GM12878 (cell line): Measurements from ENCODE around the gene PDIK1L. TPM values are rescaled to one million over a fixed set of nuclear protein-coding genes. Genes with fewer than 3 reads are reported as not detected.

ENCODE experiments used
- ATAC-seq: fragments of 200-7000 bp; cut with Tn5 transposase; 3 replicates; pipeline ENCODE4 v1.9.1; 2020; ENCODE audit warnings: mild to moderate bottlenecking, moderate library complexity
- BruUV-seq: library from RNA; stranded (reverse); fragments of 400-500 nt; replicated peaks from 2 replicates; lab custom pipeline; 2021; lab: Mats Ljungman, UMichigan
- CTCF ChIA-PET: fragments of 300-600 bp; sonication (Branson Sonifier 250); formaldehyde crosslinking; extraction: SDS; loops from one replicate; lab custom pipeline; 2021; ENCODE audit warnings: inconsistent platforms; lab: Yijun Ruan, JAX
- POLR2A ChIA-PET: fragments of 350-600 bp; formaldehyde crosslinking; extraction: SDS; loops from one replicate; lab custom pipeline; 2021; ENCODE audit warnings: inconsistent platforms; lab: Charles Lee
- RAD21 ChIA-PET: fragments of 300-600 bp; sonication (Branson Sonifier 250); formaldehyde crosslinking; loops from one replicate; lab custom pipeline; 2023; ENCODE audit warnings: antibody characterized with exemption; ENCODE audit not compliant: unreplicated experiment; lab: Charles Lee
- SMC1A ChIA-PET: fragments of 300-600 bp; sonication (Branson Sonifier 250); formaldehyde crosslinking; loops from one replicate; lab custom pipeline; 2023; ENCODE audit not compliant: unreplicated experiment, uncharacterized antibody; lab: Charles Lee
- DNase-seq: peaks from one replicate; pipeline ENCODE4 v3.0.0-alpha.2; 2011; ENCODE audit warnings: low read depth, low spot score
- FAIRE-seq: peaks from 3 replicates; lab custom pipeline; 2011; peaks lifted over from hg19 to GRCh38; lab: Jason Lieb, UNC
- H2AFZ ChIP-seq: 2 replicates; pipeline ENCODE4 v1.6.0; 2011; ENCODE audit warnings: low read depth, low read length, control low read depth; ENCODE audit not compliant: control insufficient read depth
- H3K27ac ChIP-seq: 2 replicates; pipeline ENCODE4 v1.5.1; 2011; ENCODE audit warnings: control low read depth; ENCODE audit not compliant: control insufficient read depth, insufficient read depth
- H3K27me3 ChIP-seq, 2 experiments: replicated peaks in 1 of 2; 2 replicates each; pipeline versions ENCODE4 v1.6.0 to v1.6.1; 2011; ENCODE audit warnings: low read length in 1 of 2; ENCODE audit not compliant: control insufficient read depth in 2 of 2, insufficient read depth in 2 of 2
- H3K36me3 ChIP-seq, 2 experiments: 2 replicates each; pipeline ENCODE4 v1.5.1; 2011; ENCODE audit warnings: low read length in 1 of 2; ENCODE audit not compliant: control insufficient read depth in 2 of 2, insufficient read depth in 2 of 2
- H3K4me1 ChIP-seq: 2 replicates; pipeline ENCODE4 v1.6.1; 2011; ENCODE audit warnings: mild to moderate bottlenecking, low read length, moderate library complexity, mixed read lengths; ENCODE audit not compliant: control insufficient read depth, insufficient read depth
- H3K4me2 ChIP-seq: 2 replicates; pipeline ENCODE4 v1.6.0; 2011; ENCODE audit warnings: control low read depth; ENCODE audit not compliant: control insufficient read depth, insufficient read depth
- H3K4me3 ChIP-seq: fragments of 200-600 bp; sonication (generic); 2 replicates; pipeline ENCODE4 v1.5.1; 2016
- H3K79me2 ChIP-seq: 2 replicates; pipeline ENCODE4 v1.6.0; 2011; ENCODE audit warnings: low read length; ENCODE audit not compliant: control insufficient read depth, insufficient read depth
- H3K9ac ChIP-seq: 2 replicates; pipeline ENCODE4 v1.8.0; 2011; ENCODE audit warnings: low read length, control low read depth, mixed read lengths; ENCODE audit not compliant: control insufficient read depth, insufficient read depth
- H3K9me3 ChIP-seq: replicated peaks from 3 replicates; pipeline ENCODE4 v1.5.1; 2011; ENCODE audit warnings: mild to moderate bottlenecking, low read length; ENCODE audit not compliant: control insufficient read depth, insufficient read depth
- H4K20me1 ChIP-seq: 2 replicates; pipeline ENCODE4 v1.6.0; 2011; ENCODE audit not compliant: control insufficient read depth, insufficient read depth
- CEBPZ ChIP-seq: fragments of 150-350 bp; IDR thresholded peaks from 2 replicates; pipeline ENCODE4 v1.6.1; 2016; ENCODE audit warnings: low read depth, low read length
- HDAC2 ChIP-seq: fragments of 200-600 bp; sonication (generic); IDR thresholded peaks from 2 replicates; pipeline ENCODE4 v1.6.1; 2017
- NFXL1 ChIP-seq: fragments of 450-650 bp; IDR thresholded peaks from 2 replicates; pipeline ENCODE4 v1.6.1; 2017; ENCODE audit warnings: antibody characterized with exemption, mild to moderate bottlenecking, borderline replicate concordance
- NRF1 ChIP-seq: conservative IDR thresholded peaks from 2 replicates; pipeline ENCODE4 v1.6.1; 2011; ENCODE audit warnings: mild to moderate bottlenecking, low read depth, low read length, improper control_type of control experiment
- POLR2AphosphoS2 ChIP-seq: IDR thresholded peaks from 2 replicates; pipeline ENCODE4 v1.6.1; 2011; ENCODE audit warnings: low read depth, mild to moderate bottlenecking, low read length, improper control_type of control experiment, moderate library complexity
- SPI1 ChIP-seq: IDR thresholded peaks from 2 replicates; pipeline ENCODE4 v1.6.1; 2011; ENCODE audit warnings: low read depth, mild to moderate bottlenecking, low read length, moderate library complexity, borderline replicate concordance; ENCODE audit not compliant: insufficient read depth
- TCF7 ChIP-seq: IDR thresholded peaks from 2 replicates; pipeline ENCODE4 v1.6.1; 2014; ENCODE audit warnings: antibody characterized with exemption, borderline replicate concordance
- WGBS: methylation state at CpG from one replicate; pipeline ENCODE4 v1.1.6; 2016; ENCODE audit warnings: low lambda C conversion rate; ENCODE audit not compliant: insufficient replicate concordance, insufficient coverage; ENCODE audit errors: missing lambda C conversion rate; 5-methylcytosine and 5-hydroxymethylcytosine counted together
- in situ Hi-C: fragments of 300-500 bp; cut with MboI; formaldehyde crosslinking; loops from 9 replicates; pipeline ENCODE4 v1.14.3; 2018; ENCODE audit warnings: mixed read lengths
- intact Hi-C: fragments of 100-400 bp; cut with micrococcal nuclease; formaldehyde crosslinking; loops from one replicate; pipeline ENCODE4 v1.14.2; 2022; ENCODE audit not compliant: unreplicated experiment
- polyA plus RNA-seq, 11 experiments: library from polyadenylated mRNA; depleted of rRNA in 4 of 11; unstranded in 6 of 11; stranded (reverse) in 5 of 11; fragments of >200 nt; fragmentation: Nextera tagmentation in 4 of 11; fragmentation: Illumina TruSeq in 1 of 11; extraction: Ambion mirVana in 4 of 11; extraction: Trizol in 1 of 11; gene quantifications; 1 replicate in 1 of 11; 2 replicates in 10 of 11; pipeline versions ENCODE4 v1.2.1 to v1.2.3, GENCODE V29; 2011 to 2016; ENCODE audit warnings: inconsistent platforms in 2 of 11, missing spikeins in 2 of 11, low read depth in 1 of 11
- total RNA-seq, 4 experiments: library from RNA; depleted of rRNA in 3 of 4; stranded (reverse); fragments of >200 nt in 3 of 4; fragmentation: Illumina TruSeq in 1 of 4; extraction: Trizol in 1 of 4; gene quantifications; 2 replicates each; pipeline versions ENCODE4 v1.2.1 to v1.2.3, GENCODE V29; 2013 to 2021

PDIK1L gene
- total and polyA plus RNA-seq, 10 of the 15 experiments (the other 5 are each of a cell fraction or from before 2014, with no cell fraction given): 4.0 to 15.9 (median 10.5) TPM

GRCh38 chr1:26121854-26122773 lies 10.5 kb downstream of the PDIK1L start:
- H2AFZ ChIP-seq: no peak overlapping the region
- intact Hi-C loops (no loop called here), in situ Hi-C loops (no loop called here)
- peaks cover 0 to 6% of the 10 kb centered on the region in 2 experiments; a peak in 1 of 4 replicates for H3K36me3 ChIP-seq
- H3K9me3 ChIP-seq: no peaks in the 10 kb centered on the region
- H3K27ac ChIP-seq: no peak overlapping the region
- POLR2A ChIA-PET: no interaction called here
- no TSS peak for BruUV-seq
- RAD21 ChIA-PET: interaction anchor here (0.5 to 2.2 kb wide), 5 partner anchors 11 to 24 kb away, joined by 3 to 13 read pairs (median 5); partner anchors contain the start of gene PDIK1L
- CTCF ChIA-PET: interaction anchor here (0.7 to 8.3 kb wide), 11 partner anchors 15 to 295 kb away, joined by 3 to 92 read pairs (median 3); no protein-coding TSS in a partner anchor
- peaks cover 4% of the 10 kb centered on the region for H3K4me1 ChIP-seq
- no peaks in the 10 kb centered on the region for H4K20me1 ChIP-seq
- ATAC-seq: no peak
- no peak overlapping the region for H3K9ac ChIP-seq
- no peak for DNase-seq
- no peaks in the 10 kb centered on the region for H3K27me3 ChIP-seq
- 75% methylated on average over 8 of the region's 8 CpGs for WGBS
- H3K4me2 ChIP-seq: no peak overlapping the region
- TF ChIP-seq NRF1: no peak
- no peak for TF ChIP-seq POLR2AphosphoS2
- no peak for TF ChIP-seq NFXL1
- TF ChIP-seq SPI1: peak; percentile 8; the same call in 1 of the 2 replicates
- TF ChIP-seq HDAC2: no peak
- TF ChIP-seq TCF7: no peak
- no peak for TF ChIP-seq CEBPZ
- TF ChIP-seq, all 136 proteins: peak for 1
- Histone ChIP-seq H3K79me2 (no peaks in the 10 kb centered on the region; the same call in 1 of the 2 replicates), H3K4me3 (no peak overlapping the region)
- no peak for FAIRE-seq
- SMC1A ChIA-PET: interaction anchor here (0.8 to 2.5 kb wide), 6 partner anchors 10 to 114 kb away, joined by 3 to 5 read pairs (median 4); partner anchors contain the start of genes CEP85 and PDIK1L
